ENCODE measurements around the gene HOXA3. TPM values are rescaled to one million over a fixed set of nuclear protein-coding genes. Genes with fewer than 3 reads are reported as not detected.

HOXA3 gene
- total RNA-seq, 1 donor from 2014 or later: not detected

- intact Hi-C loops (cut with micrococcal nuclease): loop anchor here (2.0 kb wide), 1 partner anchor 16 kb away; the partner anchor contains the start of gene HOXA11
Measured at GRCh38 chr7:27168265-27168947, 16.0 kb upstream of the HOXA3 start.

DNA sequence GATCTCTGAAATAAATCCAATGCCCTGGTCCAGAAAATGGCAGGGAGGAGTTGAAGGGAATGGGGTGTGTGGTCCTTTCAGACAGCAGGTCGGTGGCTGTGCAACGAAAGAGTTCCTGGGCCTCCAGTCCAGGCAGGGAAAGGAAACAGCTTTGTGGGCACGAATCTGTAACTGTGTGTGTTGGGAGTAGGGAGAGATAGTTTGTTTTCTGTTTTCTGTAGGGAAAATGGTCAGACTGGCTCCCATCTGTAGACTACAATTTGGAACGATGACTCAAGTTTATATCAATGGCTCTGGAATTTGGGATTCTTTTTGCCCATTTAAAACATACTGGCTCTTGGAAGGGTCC, 15.5 kb upstream of the HOXA3 start:
- intact Hi-C loops (cut with micrococcal nuclease): loop anchor here (2.0 kb wide), 2 partner anchors 17 to 77 kb away; partner anchors contain the start of gene HOXA11

- intact Hi-C loops (cut with micrococcal nuclease): loop anchor here (2.0 kb wide), 1 partner anchor 78 kb away; no protein-coding TSS in a partner anchor
Measured at GRCh38 chr7:27166531-27167505, 14.4 kb upstream of the HOXA3 start.

DNA sequence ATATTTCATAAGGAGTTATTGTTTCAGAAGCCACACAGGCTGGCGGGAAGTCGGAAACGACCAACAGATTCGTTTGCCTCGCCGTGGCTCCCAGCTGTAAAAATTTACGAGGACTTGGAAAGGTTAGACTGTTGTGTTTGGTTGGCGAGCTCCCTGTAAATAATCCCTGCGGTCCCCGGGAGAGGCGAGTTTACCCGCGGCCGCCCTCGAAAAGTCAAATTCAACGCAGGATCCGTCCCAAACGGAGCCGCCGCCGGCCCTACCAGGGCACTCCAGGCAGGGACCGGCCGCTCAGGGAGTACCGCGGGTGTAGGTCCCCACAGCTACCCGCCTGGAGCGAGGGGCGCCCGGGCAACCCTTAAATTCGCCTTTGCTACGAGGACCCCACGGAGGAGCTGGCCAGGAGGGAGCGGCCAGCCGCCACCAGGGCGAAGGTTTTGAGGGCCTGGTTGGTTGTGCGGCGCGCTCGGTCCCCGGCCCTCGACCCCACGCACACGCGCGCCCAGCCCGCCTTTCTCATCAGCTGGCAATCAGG, 13.7 kb upstream of the HOXA3 start:
- intact Hi-C loops (cut with micrococcal nuclease): loop anchor here (2.0 kb wide), 1 partner anchor 79 kb away; no protein-coding TSS in a partner anchor

GRCh38 chr7:27165089-27165995, 13.0 kb upstream of the HOXA3 start, which contains the start of gene HOXA9:
Gene HOXA9, minus strand, starts transcription at chr7:27165537. Its CDS starts 80 bp downstream, at chr7:27165457.
- intact Hi-C loops (cut with micrococcal nuclease): no loop called here

GRCh38 chr7:27164367-27165088, 12.1 kb upstream of the HOXA3 start:
- intact Hi-C loops (cut with micrococcal nuclease): loop anchor here (5.0 kb wide), 1 partner anchor 33 kb away; no protein-coding TSS in a partner anchor

GRCh38 chr7:27164045-27164366, 11.6 kb upstream of the HOXA3 start:
- intact Hi-C loops (cut with micrococcal nuclease): loop anchor here (5.0 kb wide), 1 partner anchor 33 kb away; no protein-coding TSS in a partner anchor

DNA sequence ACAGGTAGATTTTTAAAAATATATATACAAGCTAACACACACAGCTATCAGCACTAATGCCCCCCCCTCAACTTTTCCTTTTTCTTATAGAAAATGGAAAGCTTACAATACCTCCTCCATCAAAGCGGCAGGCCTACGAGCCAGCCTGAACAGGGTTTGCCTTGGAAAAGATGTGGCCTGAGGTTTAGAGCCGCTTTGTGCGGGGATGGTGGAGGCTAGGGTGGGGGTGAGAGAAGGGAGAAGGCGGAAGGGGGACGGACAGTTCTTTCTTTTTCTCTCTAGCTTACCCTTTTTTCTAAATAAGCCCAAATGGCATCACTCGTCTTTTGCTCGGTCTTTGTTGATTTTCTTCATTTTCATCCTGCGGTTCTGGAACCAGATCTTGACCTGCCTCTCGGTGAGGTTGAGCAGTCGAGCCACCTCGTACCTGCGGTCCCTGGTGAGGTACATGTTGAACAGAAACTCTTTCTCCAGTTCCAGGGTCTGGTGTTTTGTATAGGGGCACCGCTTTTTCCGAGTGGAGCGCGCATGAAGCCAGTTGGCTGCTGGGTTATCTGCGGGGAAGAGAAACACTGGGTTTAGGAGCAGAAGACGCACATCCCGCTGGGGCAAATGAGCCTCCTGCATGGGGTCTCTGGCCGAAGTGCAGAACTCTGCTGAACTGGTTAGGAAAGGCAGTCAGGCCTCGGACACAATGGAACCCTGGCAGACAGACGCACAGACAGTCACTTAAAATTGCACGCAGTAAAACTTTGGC, 11.1 kb upstream of the HOXA3 start:
- intact Hi-C loops (cut with micrococcal nuclease): loop anchor here (5.0 kb wide), 1 partner anchor 34 kb away; no protein-coding TSS in a partner anchor

DNA sequence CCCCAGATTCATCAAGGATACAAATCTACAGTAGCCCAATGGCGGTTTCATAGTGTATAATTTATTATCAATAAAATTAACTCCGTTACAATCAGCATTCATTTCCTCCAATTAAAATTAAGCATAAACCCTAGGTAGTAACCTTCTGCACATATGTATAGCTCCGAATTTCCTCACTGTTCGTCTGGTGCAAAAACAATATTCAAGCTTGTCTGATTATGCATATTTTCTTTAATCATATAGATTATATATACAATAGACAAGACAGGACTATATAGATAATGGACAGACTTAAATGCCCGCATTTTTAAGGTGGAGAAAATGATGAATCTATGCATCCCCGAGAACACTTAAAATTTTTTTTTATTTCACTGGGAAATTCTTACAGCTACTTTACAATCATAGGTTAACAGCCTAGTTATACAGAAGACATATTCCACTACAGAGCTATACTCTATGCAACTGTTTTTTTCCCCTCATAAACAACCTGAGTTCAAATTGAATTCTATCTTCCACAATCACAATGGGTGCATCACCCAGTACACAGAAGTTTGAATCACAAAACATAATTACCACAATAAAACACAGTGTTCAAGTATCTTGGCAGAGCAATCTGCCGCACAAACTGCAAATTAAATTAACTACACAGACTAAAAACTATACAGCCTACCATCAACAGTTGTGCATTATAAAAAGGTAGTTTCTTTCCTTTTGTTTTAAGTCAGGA, 10.3 kb upstream of the HOXA3 start:
- intact Hi-C loops (cut with micrococcal nuclease): loop anchor here (5.0 kb wide), 1 partner anchor 35 kb away; no protein-coding TSS in a partner anchor

GRCh38 chr7:27161721-27162560, 9.6 kb upstream of the HOXA3 start:
- intact Hi-C loops (cut with micrococcal nuclease): loop anchor here (1.0 to 5.0 kb wide), 9 partner anchors 11 to 1269 kb away; no protein-coding TSS in a partner anchor

- intact Hi-C loops (cut with micrococcal nuclease): loop anchor here (1.0 to 5.0 kb wide), 9 partner anchors 10 to 1268 kb away; no protein-coding TSS in a partner anchor
Measured at GRCh38 chr7:27161214-27161720, 8.9 kb upstream of the HOXA3 start.

GRCh38 chr7:27160546-27161213, 8.3 kb upstream of the HOXA3 start:
- intact Hi-C loops (cut with micrococcal nuclease): loop anchor here (1.0 to 5.0 kb wide), 9 partner anchors 9 to 1267 kb away; no protein-coding TSS in a partner anchor

- intact Hi-C loops (cut with micrococcal nuclease): loop anchor here (2.0 to 5.0 kb wide), 3 partner anchors 37 to 783 kb away; no protein-coding TSS in a partner anchor
Measured at GRCh38 chr7:27160145-27160545, 7.8 kb upstream of the HOXA3 start.

- intact Hi-C loops (cut with micrococcal nuclease): loop anchor here (2.0 to 5.0 kb wide), 3 partner anchors 38 to 783 kb away; no protein-coding TSS in a partner anchor
Measured at GRCh38 chr7:27159266-27160144, 7.1 kb upstream of the HOXA3 start.

All from T-helper 1 cell treated with Interleukin-12 subunit alpha and Interleukin-12 subunit beta and Interleukin-4 antibody, amounts not matched to agents 30 ng/mL and 1 ng/mL, for 36 hours (primary cell).